Prostate gland (tissue), 2 donors: Measurements from ENCODE around the gene ST14.

ENCODE experiments used
- POLR2A ChIP-seq: fragments of 450-650 bp; IDR thresholded peaks from one replicate; pipeline ENCODE4 v1.6.1; 2016; ENCODE audit warnings: antibody characterized with exemption, mild to moderate bottlenecking
- TF ChIP-seq, protein P1 (sequence below), 4 experiments: fragments of 200-600 bp in 2 of 4; fragments of 450-650 bp in 2 of 4; sonication (generic) in 2 of 4; IDR thresholded peaks; 1 replicate in 3 of 4; 2 replicates in 1 of 4; pipeline ENCODE4 v1.5.1; 2016 to 2019; ENCODE audit warnings: antibody characterized with exemption in 4 of 4, mild to moderate bottlenecking in 2 of 4, moderate library complexity in 2 of 4

- no peak for TF ChIP-seq POLR2A
- TF ChIP-seq, protein P1, sequence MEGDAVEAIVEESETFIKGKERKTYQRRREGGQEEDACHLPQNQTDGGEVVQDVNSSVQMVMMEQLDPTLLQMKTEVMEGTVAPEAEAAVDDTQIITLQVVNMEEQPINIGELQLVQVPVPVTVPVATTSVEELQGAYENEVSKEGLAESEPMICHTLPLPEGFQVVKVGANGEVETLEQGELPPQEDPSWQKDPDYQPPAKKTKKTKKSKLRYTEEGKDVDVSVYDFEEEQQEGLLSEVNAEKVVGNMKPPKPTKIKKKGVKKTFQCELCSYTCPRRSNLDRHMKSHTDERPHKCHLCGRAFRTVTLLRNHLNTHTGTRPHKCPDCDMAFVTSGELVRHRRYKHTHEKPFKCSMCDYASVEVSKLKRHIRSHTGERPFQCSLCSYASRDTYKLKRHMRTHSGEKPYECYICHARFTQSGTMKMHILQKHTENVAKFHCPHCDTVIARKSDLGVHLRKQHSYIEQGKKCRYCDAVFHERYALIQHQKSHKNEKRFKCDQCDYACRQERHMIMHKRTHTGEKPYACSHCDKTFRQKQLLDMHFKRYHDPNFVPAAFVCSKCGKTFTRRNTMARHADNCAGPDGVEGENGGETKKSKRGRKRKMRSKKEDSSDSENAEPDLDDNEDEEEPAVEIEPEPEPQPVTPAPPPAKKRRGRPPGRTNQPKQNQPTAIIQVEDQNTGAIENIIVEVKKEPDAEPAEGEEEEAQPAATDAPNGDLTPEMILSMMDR (IDR thresholded peaks at IDR 0.05) = no peak
Observed at GRCh38 chr11:130129922-130130321, 29.7 kb upstream of the ST14 start.
